ENCODE data around the gene KIF26A. TPM values are rescaled to one million over a fixed set of nuclear protein-coding genes. Genes with fewer than 3 reads are reported as not detected.
A peak's percentile ranks its signal among the peaks of the same experiment; 100 is the strongest.

The KIF26A gene
- total and polyA plus RNA-seq, 8 donors, result 0.65 to 21.7 (median 1.5) TPM

GRCh38 chr14:104169699-104170479 is 31.5 kb downstream of the KIF26A start:
- Histone ChIP-seq H3K4me3 (no peak overlapping the region), H3K9me3 (no peaks in the 10 kb centered on the region), H3K36me3 (peaks cover 0 to 7% (median 2%) of the 10 kb centered on the region in 4 donors), H3K4me1 (peaks cover 0 to 16% (median 15%) of the 10 kb centered on the region in 4 donors), H3K27me3 (peaks cover 0 to 21% (median 0%) of the 10 kb centered on the region in 3 donors), H3K27ac (no peak overlapping the region)
- no peak for TF ChIP-seq POLR2AphosphoS5 (IDR thresholded peaks at IDR 0.05)
- no peak for TF ChIP-seq POLR2A (IDR thresholded peaks at IDR 0.05)
- TF ChIP-seq CTCF (IDR thresholded peaks at IDR 0.05), result no peak
- TF ChIP-seq EP300 (IDR thresholded peaks at IDR 0.05), result no peak
- intact Hi-C loops (cut with DNase I; ENCODE audit: low total_unique reads), result no loop called here
- 80 to 87% (median 83%) methylated on average over 27 of the region's 27 CpGs for whole genome bisulfite sequencing, 5 donors
- DNase-seq, result no peak

GRCh38 chr14:104171029-104171697 is 32.8 kb downstream of the KIF26A start:
- WGBS, 5 donors, result 43 to 79% (median 52%) methylated on average over 18 to 28 of the region's 28 CpGs
- Histone ChIP-seq H3K27ac (no peak overlapping the region), H3K4me3 (peak overlapping the region in 2 of 4 donors; percentile 11 to 26), H3K9me3 (no peaks in the 10 kb centered on the region), H3K4me1 (peaks cover 0 to 16% (median 15%) of the 10 kb centered on the region in 4 donors), H3K36me3 (peaks cover 0 to 12% (median 2%) of the 10 kb centered on the region in 4 donors), H3K27me3 (peaks cover 0 to 21% (median 0%) of the 10 kb centered on the region in 3 donors)
- peak; percentile 50 to 93 for DNase-seq
- intact Hi-C loops (cut with DNase I; ENCODE audit: low total_unique reads), result no loop called here
- no peak for TF ChIP-seq EP300 (IDR thresholded peaks at IDR 0.05)
- TF ChIP-seq POLR2AphosphoS5 (IDR thresholded peaks at IDR 0.05), result no peak
- no peak for TF ChIP-seq POLR2A (IDR thresholded peaks at IDR 0.05)
- no peak for TF ChIP-seq CTCF (IDR thresholded peaks at IDR 0.05)

- TF ChIP-seq POLR2A (IDR thresholded peaks at IDR 0.05) (no peak), POLR2AphosphoS5 (IDR thresholded peaks at IDR 0.05) (no peak), EP300 (IDR thresholded peaks at IDR 0.05) (no peak), CTCF (IDR thresholded peaks at IDR 0.05) (no peak)
- Histone ChIP-seq H3K27ac (peak overlapping the region in 1 of 5 donors; percentile 16), H3K4me3 (peak overlapping the region in 3 of 4 donors; percentile 11 to 26 (median 23)), H3K27me3 (peaks cover 0 to 21% (median 0%) of the 10 kb centered on the region in 3 donors), H3K9me3 (no peaks in the 10 kb centered on the region), H3K36me3 (peaks cover 0 to 12% (median 2%) of the 10 kb centered on the region in 4 donors), H3K4me1 (peaks cover 0 to 16% (median 15%) of the 10 kb centered on the region in 4 donors)
- DNase-seq, result peak; percentile 45 to 62
- WGBS, 5 donors, result 38 to 50% (median 43%) methylated on average over 1 to 33 of the region's 33 CpGs
- intact Hi-C loops (cut with DNase I; ENCODE audit: low total_unique reads), result no loop called here
These were observed 33.5 kb downstream of the KIF26A start for GRCh38 chr14:104171895-104172294.

- peaks cover 0 to 16% (median 15%) of the 10 kb centered on the region in 4 donors for H3K4me1 ChIP-seq
- H3K27ac ChIP-seq, result no peak overlapping the region
- intact Hi-C loops (cut with DNase I; ENCODE audit: low total_unique reads), result no loop called here
- 53 to 83% (median 75%) methylated on average over 4 to 13 of the region's 13 CpGs for WGBS, 5 donors
- no peak overlapping the region for H3K4me3 ChIP-seq
- H3K36me3 ChIP-seq, result peaks cover 0 to 12% (median 2%) of the 10 kb centered on the region in 4 donors
- no peaks in the 10 kb centered on the region for H3K9me3 ChIP-seq
- no peak for DNase-seq
- H3K27me3 ChIP-seq, result peaks cover 0 to 21% (median 0%) of the 10 kb centered on the region in 3 donors
- TF ChIP-seq POLR2A (IDR thresholded peaks at IDR 0.05) (no peak), CTCF (IDR thresholded peaks at IDR 0.05) (no peak), EP300 (IDR thresholded peaks at IDR 0.05) (no peak), POLR2AphosphoS5 (IDR thresholded peaks at IDR 0.05) (no peak)
These were observed 34.0 kb downstream of the KIF26A start for GRCh38 chr14:104172349-104172748.

Data from stomach (tissue), 9 donors.